Adrenal gland (tissue), 12 donors: ENCODE measurements around the gene FUT4. TPM values are rescaled to one million over a fixed set of nuclear protein-coding genes. Genes with fewer than 3 reads are reported as not detected.

ENCODE experiments used
- DNase-seq, 7 donors: peaks; one replicate each; pipeline ENCODE4 v3.0.0-alpha.2; 2019 to 2020
- H3K27ac ChIP-seq, 5 donors: fragments of 200-600 bp; sonication (generic) in 4 of 5; 1 replicate in 3 of 5; 2 replicates in 2 of 5; pipeline versions ENCODE4 v1.5.1 to v1.8.0; 2016 to 2020; ENCODE audit warnings: mild to moderate bottlenecking in 1 of 5
- H3K27me3 ChIP-seq: fragments of 200-600 bp; 2 replicates; pipeline ENCODE4 v1.8.0; 2021
- H3K36me3 ChIP-seq, 2 donors: fragments of 200-600 bp; replicated peaks in 1 of 2; 1 replicate in 1 of 2; 2 replicates in 1 of 2; pipeline versions ENCODE4 v1.5.1 to v1.8.0; 2018 to 2022
- H3K4me1 ChIP-seq, 2 donors: fragments of 200-600 bp; replicated peaks in 1 of 2; 1 replicate in 1 of 2; 2 replicates in 1 of 2; pipeline versions ENCODE4 v1.5.1 to v1.8.0; 2018 to 2021
- H3K4me3 ChIP-seq, 4 donors: fragments of 200-600 bp; sonication (generic) in 3 of 4; one replicate each; pipeline ENCODE4 v1.5.1; 2016 to 2018
- H3K9me3 ChIP-seq, 3 donors: fragments of 200-600 bp; sonication (generic) in 1 of 3; replicated peaks in 1 of 3; 1 replicate in 2 of 3; 2 replicates in 1 of 3; pipeline versions ENCODE4 v1.5.1 to v1.8.0; 2016 to 2021
- CTCF ChIP-seq, 6 experiments: fragments of 450-650 bp in 4 of 6; fragments of 200-600 bp in 2 of 6; sonication (generic) in 1 of 6; IDR thresholded peaks; 1 replicate in 5 of 6; 2 replicates in 1 of 6; pipeline versions ENCODE4 v1.5.1 to v1.8.0; 2016 to 2021; ENCODE audit warnings: antibody characterized with exemption in 6 of 6, mild to moderate bottlenecking in 2 of 6, moderate library complexity in 1 of 6
- POLR2A ChIP-seq, 2 donors: fragments of 450-650 bp; IDR thresholded peaks; one replicate each; pipeline ENCODE4 v1.6.1; 2017; ENCODE audit warnings: antibody characterized with exemption in 2 of 2, mild to moderate bottlenecking in 2 of 2, moderate library complexity in 1 of 2
- WGBS, 4 donors: extraction: QIAGEN DNeasy Blood & Tissue Kit in 2 of 4; methylation state at CpG; one replicate each; pipeline versions ENCODE4 v1.1.5 to v1.1.7; 2013 to 2017; 5-methylcytosine and 5-hydroxymethylcytosine counted together
- intact Hi-C, 2 donors: fragments of 100-400 bp; cut with DNase I; formaldehyde crosslinking; loops; one replicate each; pipeline versions ENCODE4 v1.14.1 to v1.15.0; 2022 to 2023
- polyA plus RNA-seq, 3 donors: library from polyadenylated mRNA; stranded (reverse); fragments of 200-250 nt in 2 of 3; fragments of 350-450 nt in 1 of 3; fragmentation: Illumina TruSeq in 1 of 3; extraction: RNeasy Lipid Tissue Mini Kit (QIAGEN cat#74804) in 1 of 3; gene quantifications; one replicate each; pipeline ENCODE4 v1.2.3, GENCODE V29; 2013 to 2014
- total RNA-seq, 9 donors: library from RNA; depleted of rRNA in 4 of 9; stranded (reverse); fragments of >200 nt in 4 of 9; fragments of 120-200 nt in 1 of 9; fragmentation: NEBNext Ultra II Directional in 1 of 9; extraction: Animal tissue kit (Norgen Biotek cat#: 25700) in 1 of 9; gene quantifications; one replicate each; pipeline versions ENCODE4 v1.1.0 to v1.2.4, GENCODE V29; 2013 to 2023
- donor health status: healthy with polysubstance abuse.
- donor health status: Bipolar disorder and iron deficiency.
- donor health status: DM: yes; HTN: yes; CAD: no.
- donor health status: DM: no; HTN: no; CAD: no.
- donor health status: DM: no; HTN: no; CAD: no.
- donor health status: DM: yes; HTN: yes; CAD: no.

Gene FUT4
- total and polyA plus RNA-seq, 12 donors = 0.61 to 5.8 (median 3.4) TPM

- WGBS, 4 donors = 77 to 89% (median 82%) methylated on average over 2 of the region's 2 CpGs
- intact Hi-C loops = loop anchor here in 1 of 2 donors (10.0 kb wide), 1 partner anchor 68 kb away; no protein-coding TSS in a partner anchor
- Histone ChIP-seq H3K27ac (no peak overlapping the region), H3K9me3 (no peaks in the 10 kb centered on the region), H3K36me3 (no peaks in the 10 kb centered on the region), H3K4me3 (no peak overlapping the region), H3K4me1 (no peaks in the 10 kb centered on the region), H3K27me3 (no peaks in the 10 kb centered on the region)
- DNase-seq = no peak
- TF ChIP-seq POLR2A (IDR thresholded peaks at IDR 0.05) = no peak
- no peak for TF ChIP-seq CTCF (IDR thresholded peaks at IDR 0.05)
Measured at GRCh38 chr11:94593030-94593429, 49.3 kb downstream of the FUT4 start.

DNA sequence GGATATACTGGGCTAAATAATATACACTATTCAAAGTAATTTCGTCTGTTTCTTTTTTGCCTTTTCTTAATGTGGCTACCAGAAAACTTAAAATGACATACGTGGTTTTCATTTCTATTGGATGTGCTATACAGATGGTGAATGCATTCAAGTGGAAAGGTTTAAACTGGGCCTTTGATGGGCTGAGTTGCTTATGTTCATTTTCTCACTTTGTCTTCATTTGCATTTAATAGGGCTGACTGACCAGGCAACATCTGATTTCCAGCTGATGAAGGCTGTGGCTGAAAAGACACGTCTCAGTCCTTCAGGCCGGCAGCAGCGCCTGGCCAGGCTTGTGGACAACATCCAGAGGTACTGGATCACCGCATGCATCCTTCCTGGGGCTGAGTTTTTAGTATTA is 51.4 kb downstream of the FUT4 start:
- no peaks in the 10 kb centered on the region for H3K36me3 ChIP-seq
- TF ChIP-seq CTCF (IDR thresholded peaks at IDR 0.05) (no peak), POLR2A (IDR thresholded peaks at IDR 0.05) (no peak)
- no peaks in the 10 kb centered on the region for H3K4me1 ChIP-seq
- H3K4me3 ChIP-seq = no peak overlapping the region
- WGBS, 4 donors = 94 to 97% (median 95%) methylated on average over 6 of the region's 6 CpGs
- intact Hi-C loops = loop anchor here in 1 of 2 donors (10.0 kb wide), 1 partner anchor 70 kb away; no protein-coding TSS in a partner anchor
- no peaks in the 10 kb centered on the region for H3K9me3 ChIP-seq
- no peak overlapping the region for H3K27ac ChIP-seq
- no peak for DNase-seq
- no peaks in the 10 kb centered on the region for H3K27me3 ChIP-seq

- H3K27ac ChIP-seq = no peak overlapping the region
- H3K4me3 ChIP-seq = no peak overlapping the region
- no peaks in the 10 kb centered on the region for H3K9me3 ChIP-seq
- WGBS, 4 donors = 62 to 85% (median 74%) methylated on average over 2 of the region's 2 CpGs
- peaks cover 8 to 9% of the 10 kb centered on the region in 2 donors for H3K4me1 ChIP-seq
- intact Hi-C loops = loop anchor here in 1 of 2 donors (10.0 kb wide), 1 partner anchor 73 kb away; no protein-coding TSS in a partner anchor
- no peaks in the 10 kb centered on the region for H3K36me3 ChIP-seq
- peak in 1 of 7 donors; percentile 10 for DNase-seq
- no peak for TF ChIP-seq POLR2A (IDR thresholded peaks at IDR 0.05)
- peak in 1 of 6 experiments; percentile 22 for TF ChIP-seq CTCF (IDR thresholded peaks at IDR 0.05)
- H3K27me3 ChIP-seq = no peaks in the 10 kb centered on the region
Measured at GRCh38 chr11:94597896-94598295, 54.2 kb downstream of the FUT4 start.

Other genes starting within 250 kb of the FUT4 start
- gene IZUMO1R, start 239.3 kb upstream of the FUT4 start, total RNA-seq = under 1 TPM in 1 of 9 donors, not detected in 8; 0.50 TPM
- not detected for gene IZUMO1R, start 239.3 kb upstream of the FUT4 start, polyA plus RNA-seq
- 1 to 10 TPM in 1 of 9 donors, under 1 TPM in 7, not detected in 1; 0.17 to 1.5 (median 0.42) TPM for gene GPR83, start 142.5 kb upstream of the FUT4 start, total RNA-seq
- gene GPR83, start 142.5 kb upstream of the FUT4 start, polyA plus RNA-seq = under 1 TPM; 0.20 to 0.55 (median 0.40) TPM
- 10 to 100 TPM in 7 of 9 donors, 1 to 10 TPM in 2; 7.6 to 29.0 (median 15.8) TPM for gene MRE11, start 50.1 kb upstream of the FUT4 start, total RNA-seq
- 1 to 10 TPM; 4.3 to 8.9 (median 5.0) TPM for gene MRE11, start 50.1 kb upstream of the FUT4 start, polyA plus RNA-seq
- gene ANKRD49, start 49.9 kb upstream of the FUT4 start, total RNA-seq = 10 to 100 TPM in 7 of 9 donors, 1 to 10 TPM in 2; 5.0 to 26.0 (median 11.3) TPM
- 10 to 100 TPM; 18.1 to 33.7 (median 20.3) TPM for gene ANKRD49, start 49.9 kb upstream of the FUT4 start, polyA plus RNA-seq
- gene C11orf97, start 31.5 kb upstream of the FUT4 start, total RNA-seq = under 1 TPM in 1 of 9 donors, not detected in 8; 0.17 TPM
- gene C11orf97, start 31.5 kb upstream of the FUT4 start, polyA plus RNA-seq = not detected
- gene PIWIL4, start 23.4 kb downstream of the FUT4 start, total RNA-seq = 1 to 10 TPM in 6 of 9 donors, under 1 TPM in 3; 0.12 to 3.0 (median 1.6) TPM
- 1 to 10 TPM in 2 of 3 donors, under 1 TPM in 1; 0.71 to 2.9 (median 2.9) TPM for gene PIWIL4, start 23.4 kb downstream of the FUT4 start, polyA plus RNA-seq
- 10 to 100 TPM; 15.6 to 26.7 (median 20.8) TPM for gene AMOTL1, start 224.4 kb downstream of the FUT4 start, total RNA-seq
- gene AMOTL1, start 224.4 kb downstream of the FUT4 start, polyA plus RNA-seq = 10 to 100 TPM in 1 of 3 donors, 1 to 10 TPM in 2; 3.0 to 11.9 (median 6.6) TPM